ENCODE measurements around the gene C1orf35. TPM values are rescaled to one million over a fixed set of nuclear protein-coding genes. Genes with fewer than 3 reads are reported as not detected.

C1orf35 gene
- total RNA-seq, 1 experiment from 2014 or later, result 31.0 TPM

DNA sequence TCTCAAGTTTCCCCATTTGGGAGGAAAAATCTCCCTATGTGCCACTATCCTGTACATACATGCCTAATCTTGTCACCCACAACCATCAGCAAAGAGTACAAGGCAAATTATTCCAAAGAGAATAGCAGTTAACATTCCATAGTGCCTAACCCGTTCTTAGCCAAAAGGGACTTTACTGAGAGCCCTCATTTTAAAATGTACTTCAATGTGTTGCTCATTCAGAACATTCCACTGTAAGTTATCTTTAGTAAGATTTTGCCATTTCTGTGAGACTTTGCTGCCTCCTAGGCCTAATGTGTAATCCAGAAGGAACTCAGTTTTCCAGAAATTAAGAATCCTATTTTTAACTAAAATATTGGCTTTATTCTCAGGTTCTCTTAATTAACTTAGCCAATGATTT lies 17.2 kb upstream of the C1orf35 start:
- no peak overlapping the region for H2BK12ac ChIP-seq (ENCODE audit: insufficient read length, low read depth, low read length)
- no peaks in the 10 kb centered on the region for H3K4me1 ChIP-seq (ENCODE audit: insufficient read depth, low read length)
- H2BK15ac ChIP-seq (ENCODE audit: low read depth, low read length), result no peak overlapping the region
- H3K27ac ChIP-seq (ENCODE audit: insufficient read length, low read depth, low read length), result no peak overlapping the region
- H2AFZ ChIP-seq (ENCODE audit: low read length), result no peak overlapping the region
- no peak overlapping the region for H4K5ac ChIP-seq (ENCODE audit: insufficient read length, low read depth, low read length)
- no peak overlapping the region for H3K4me2 ChIP-seq (ENCODE audit: insufficient read depth, insufficient read length, low read length)
- no peak overlapping the region for H2BK20ac ChIP-seq (ENCODE audit: low read depth, low read length, poor library complexity, severe bottlenecking)
- no peak overlapping the region for H3K4ac ChIP-seq (ENCODE audit: low read depth, low read length)
- H3K9me3 ChIP-seq (ENCODE audit: control insufficient read depth, low read depth, low read length), result no peaks in the 10 kb centered on the region
- H3T11ph ChIP-seq (ENCODE audit: low read length), result no peak overlapping the region
- no peak overlapping the region for H3K18ac ChIP-seq (ENCODE audit: insufficient read length, low read depth, low read length)
- H3K23ac ChIP-seq (ENCODE audit: insufficient read length, low read depth, low read length), result no peak overlapping the region
- WGBS (ENCODE audit: extremely low coverage, insufficient read length, low lambda C conversion rate), result no CpG with 5 or more reads among the region's 1 CpG
- no peaks in the 10 kb centered on the region for H3K79me2 ChIP-seq (ENCODE audit: insufficient read depth, low read length)
- no peak overlapping the region for H3K4me3 Mint-ChIP-seq
- 0 out of 4 replicates have a peak, but pooled peaks cover 0 to 3% of the 10 kb centered on the region in 2 experiments for H3K4me1 Mint-ChIP-seq
- no peak overlapping the region for H2AK5ac ChIP-seq (ENCODE audit: insufficient read length, low read length)
- TF ChIP-seq, protein P1, sequence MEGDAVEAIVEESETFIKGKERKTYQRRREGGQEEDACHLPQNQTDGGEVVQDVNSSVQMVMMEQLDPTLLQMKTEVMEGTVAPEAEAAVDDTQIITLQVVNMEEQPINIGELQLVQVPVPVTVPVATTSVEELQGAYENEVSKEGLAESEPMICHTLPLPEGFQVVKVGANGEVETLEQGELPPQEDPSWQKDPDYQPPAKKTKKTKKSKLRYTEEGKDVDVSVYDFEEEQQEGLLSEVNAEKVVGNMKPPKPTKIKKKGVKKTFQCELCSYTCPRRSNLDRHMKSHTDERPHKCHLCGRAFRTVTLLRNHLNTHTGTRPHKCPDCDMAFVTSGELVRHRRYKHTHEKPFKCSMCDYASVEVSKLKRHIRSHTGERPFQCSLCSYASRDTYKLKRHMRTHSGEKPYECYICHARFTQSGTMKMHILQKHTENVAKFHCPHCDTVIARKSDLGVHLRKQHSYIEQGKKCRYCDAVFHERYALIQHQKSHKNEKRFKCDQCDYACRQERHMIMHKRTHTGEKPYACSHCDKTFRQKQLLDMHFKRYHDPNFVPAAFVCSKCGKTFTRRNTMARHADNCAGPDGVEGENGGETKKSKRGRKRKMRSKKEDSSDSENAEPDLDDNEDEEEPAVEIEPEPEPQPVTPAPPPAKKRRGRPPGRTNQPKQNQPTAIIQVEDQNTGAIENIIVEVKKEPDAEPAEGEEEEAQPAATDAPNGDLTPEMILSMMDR (conservative IDR thresholded peaks at IDR 0.05), result no peak
- H3K27ac Mint-ChIP-seq, result no peak overlapping the region
- no peaks in the 10 kb centered on the region for H4K20me1 ChIP-seq (ENCODE audit: control insufficient read depth, insufficient read depth, insufficient read length)
- peaks cover 40% of the 10 kb centered on the region for H3K27me3 Mint-ChIP-seq (ENCODE audit: low read depth)
- no peak overlapping the region for H4K8ac ChIP-seq (replicated peaks; ENCODE audit: insufficient read length, low read depth, low read length)
- H3K36me3 Mint-ChIP-seq (ENCODE audit: insufficient read depth in 1 of 3, low read depth in 3 of 3), result peaks cover 7 to 9% (median 7%) of the 10 kb centered on the region in 3 experiments; a peak in 6 of 7 replicates
- H3K14ac ChIP-seq (ENCODE audit: insufficient read depth, low read length), result no peak overlapping the region
- no peak overlapping the region for H3K9ac ChIP-seq (ENCODE audit: extremely low read depth, insufficient read length, low read length)
- no peaks in the 10 kb centered on the region for H3K79me1 ChIP-seq (ENCODE audit: insufficient read depth, low read depth, low read length, poor library complexity, severe bottlenecking)
- no peak overlapping the region for H2BK5ac ChIP-seq (ENCODE audit: insufficient read length, low read length)
- H3K27me3 ChIP-seq (ENCODE audit: insufficient read depth, low read length), result peaks cover 2% of the 10 kb centered on the region; the same call in 1 of the 2 replicates
- no peak overlapping the region for H3K56ac ChIP-seq (ENCODE audit: insufficient read length, low read depth, low read length)
- no peak overlapping the region for H2BK120ac ChIP-seq (ENCODE audit: low read depth, low read length, poor library complexity, severe bottlenecking)
- H3K23me2 ChIP-seq (ENCODE audit: insufficient read length, low read depth, low read length, poor library complexity, severe bottlenecking), result no peaks in the 10 kb centered on the region
- H4K91ac ChIP-seq (ENCODE audit: insufficient read length, low read depth, low read length), result no peak overlapping the region
- DNase-seq, result no peak
- H3K9me3 Mint-ChIP-seq, result peaks cover 34 to 36% of the 10 kb centered on the region in 2 experiments
